ENCODE results near the gene CNTF. TPM values are rescaled to one million over a fixed set of nuclear protein-coding genes. Genes with fewer than 3 reads are reported as not detected.

CNTF gene
- total RNA-seq, 1 experiment from 2014 or later, result 1.3 TPM

DNA sequence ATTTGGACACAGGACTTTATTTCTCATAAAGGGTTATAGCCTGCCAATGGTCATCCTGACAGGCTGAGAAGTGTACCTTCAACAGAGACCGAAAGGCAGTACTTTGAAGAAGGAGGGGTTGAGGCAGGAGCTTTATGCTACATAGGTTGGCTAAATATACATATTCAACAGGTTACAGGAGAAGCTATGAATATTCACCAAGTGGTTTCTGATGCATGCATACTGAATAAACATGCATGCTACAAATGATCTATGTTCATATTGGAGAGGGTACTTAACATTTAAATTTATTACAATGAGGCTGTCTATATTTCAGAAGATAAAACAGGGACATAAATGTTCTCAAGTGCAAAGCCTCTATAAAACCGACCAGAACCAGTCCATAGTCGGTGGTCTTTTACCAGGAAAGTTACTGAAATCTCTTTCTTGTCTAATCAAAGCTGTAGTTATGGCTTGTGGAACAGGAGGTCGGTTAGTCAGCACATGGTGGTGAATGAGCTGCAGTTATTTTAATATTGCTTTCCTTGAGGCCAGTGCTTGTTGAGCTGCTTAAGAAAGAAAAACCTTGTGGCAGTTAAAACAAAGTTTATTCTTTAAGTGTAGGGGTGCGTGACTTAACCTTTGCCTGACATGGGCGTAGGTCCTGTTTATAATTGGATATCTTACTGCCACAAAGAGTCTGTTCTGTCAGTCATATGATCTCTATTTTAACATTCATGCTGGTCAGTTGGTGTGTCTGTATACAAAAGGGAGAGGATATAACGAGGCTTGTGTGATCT is 19.5 kb downstream of the CNTF start:
- DNase-seq (ENCODE audit: low read depth), result no peak

DNA sequence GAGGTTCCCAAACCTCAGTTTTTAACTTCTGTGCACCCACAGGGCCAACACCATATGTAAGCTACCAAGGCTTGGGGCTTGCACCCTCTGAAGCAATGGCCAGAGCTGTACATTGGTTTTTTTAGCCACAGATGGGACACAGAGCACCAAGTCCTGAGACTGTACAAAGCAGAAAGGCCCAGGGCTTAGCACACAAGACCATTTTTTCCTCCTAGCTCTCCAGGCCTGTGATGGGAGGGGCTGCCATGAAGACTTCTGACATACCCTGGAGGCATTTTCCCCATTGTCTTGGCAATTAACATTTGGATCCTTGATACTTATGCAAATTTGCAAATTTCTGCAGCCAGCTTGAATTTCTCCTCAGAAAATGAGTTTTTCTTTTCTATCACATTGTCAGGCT is 23.4 kb downstream of the CNTF start:
- DNase-seq (ENCODE audit: low read depth), result no peak

DNA sequence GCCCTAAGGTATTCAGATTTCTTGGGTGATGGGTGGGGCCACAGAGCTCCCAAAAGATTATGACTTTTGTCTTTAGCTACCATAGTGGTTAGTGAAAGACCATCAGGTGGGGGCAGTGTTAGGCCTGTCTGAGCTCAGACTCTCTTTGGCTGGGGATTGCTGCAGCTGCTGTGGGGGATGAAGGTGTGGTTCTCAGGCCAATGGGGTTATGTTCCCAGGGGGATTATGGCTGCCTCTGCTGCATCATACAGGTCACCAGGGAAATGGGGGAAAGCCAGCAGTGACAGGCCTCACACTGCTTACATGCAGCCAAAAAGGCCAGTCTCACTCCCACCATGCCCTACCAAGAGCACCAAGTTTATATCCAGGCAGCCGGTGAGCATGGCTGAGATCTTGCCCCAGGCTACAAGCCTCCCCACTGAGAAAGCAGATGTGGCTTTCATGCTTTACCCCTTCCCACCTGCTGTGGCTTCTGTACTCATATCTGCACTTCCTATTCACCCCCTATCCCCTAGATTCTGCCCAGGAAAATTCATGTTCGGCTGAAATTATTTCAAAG is 24.8 kb downstream of the CNTF start:
- DNase-seq (ENCODE audit: low read depth), result no peak

DNA sequence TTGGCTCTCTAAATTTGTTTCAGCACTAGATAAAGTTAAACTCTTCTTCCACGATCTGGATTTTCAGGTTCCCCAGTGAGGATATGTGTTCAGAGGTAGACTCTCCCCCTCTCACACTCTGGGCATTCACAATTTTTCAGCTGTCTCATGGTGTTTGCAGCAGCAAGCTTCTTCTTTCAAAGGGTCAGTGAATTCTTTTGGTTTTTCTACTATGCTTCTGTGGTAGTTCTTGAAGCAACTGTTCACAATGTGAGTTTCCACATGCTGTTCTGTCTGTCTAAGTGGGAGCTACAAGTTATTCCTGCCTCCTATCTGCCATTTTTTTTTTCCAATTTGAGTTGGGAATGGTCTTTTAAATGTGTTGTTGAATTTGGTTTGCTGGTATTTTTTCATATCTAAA is 25.4 kb downstream of the CNTF start:
- no peak for DNase-seq (ENCODE audit: low read depth)

DNA sequence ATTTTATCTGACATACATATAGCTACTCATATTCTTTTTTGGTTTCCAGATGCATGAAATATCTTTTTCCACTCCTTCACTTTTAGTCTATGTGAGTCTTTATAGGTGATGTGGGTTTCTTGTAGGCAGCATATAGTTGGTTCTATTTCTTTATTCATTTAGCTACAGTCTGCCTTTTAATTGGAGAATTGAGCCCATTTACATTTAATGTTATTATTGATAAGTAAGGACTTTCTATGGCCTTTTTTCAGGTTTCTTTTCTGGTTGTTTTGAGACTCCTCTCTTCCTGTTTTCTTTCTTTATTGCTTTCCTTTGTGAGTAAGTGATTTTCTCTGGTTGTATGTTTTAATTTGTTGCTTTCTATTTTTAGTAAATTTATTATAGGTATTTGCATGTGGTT is 27.2 kb downstream of the CNTF start:
- no peak for DNase-seq (ENCODE audit: low read depth)

DNA sequence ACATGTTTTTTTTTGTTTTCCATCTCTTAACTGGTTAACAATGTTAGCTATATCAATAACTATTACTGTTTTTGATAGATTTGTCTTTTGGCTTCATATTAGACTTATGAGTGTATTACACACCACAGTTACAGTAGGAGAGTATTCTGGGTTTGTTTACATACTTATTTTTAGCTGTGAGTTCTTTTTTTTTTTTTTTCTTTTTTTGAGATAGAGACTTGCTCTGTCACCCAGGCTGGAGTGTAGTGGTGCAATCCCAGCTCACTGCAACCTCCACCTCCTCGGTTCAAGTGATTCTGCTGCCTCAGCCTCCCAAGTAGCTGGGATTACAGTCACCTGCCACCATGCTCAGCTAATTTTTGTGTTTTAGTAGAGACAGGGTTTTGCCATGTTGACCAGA is 28.0 kb downstream of the CNTF start:
- no peak for DNase-seq (ENCODE audit: low read depth)

DNA sequence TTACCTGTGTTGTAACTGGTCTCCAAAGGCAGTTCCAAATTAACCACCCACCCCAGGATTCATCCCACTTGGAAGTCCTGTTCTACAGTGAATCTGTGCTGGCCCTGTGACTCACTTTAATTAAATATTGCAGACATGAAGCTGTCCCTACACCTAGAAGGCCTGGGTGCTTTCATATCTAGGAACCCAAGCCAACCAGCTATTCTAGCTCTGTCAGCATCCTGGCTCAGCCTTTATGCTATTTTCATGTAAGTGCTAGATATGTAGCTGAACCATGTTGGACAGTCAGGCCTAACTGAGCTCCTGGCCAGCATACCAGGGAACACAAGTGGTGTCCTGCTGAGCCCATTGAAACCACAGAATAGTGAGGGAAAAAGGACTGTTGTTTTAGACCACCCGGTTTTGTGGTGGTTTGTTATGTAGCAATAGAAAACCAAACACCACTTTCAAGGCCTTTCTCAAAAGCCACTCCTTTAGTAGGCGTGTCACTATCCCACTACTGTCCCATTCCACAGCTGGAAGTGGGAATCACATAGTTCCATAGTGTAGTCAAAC is 30.3 kb downstream of the CNTF start:
- DNase-seq (ENCODE audit: low read depth), result no peak

DNA sequence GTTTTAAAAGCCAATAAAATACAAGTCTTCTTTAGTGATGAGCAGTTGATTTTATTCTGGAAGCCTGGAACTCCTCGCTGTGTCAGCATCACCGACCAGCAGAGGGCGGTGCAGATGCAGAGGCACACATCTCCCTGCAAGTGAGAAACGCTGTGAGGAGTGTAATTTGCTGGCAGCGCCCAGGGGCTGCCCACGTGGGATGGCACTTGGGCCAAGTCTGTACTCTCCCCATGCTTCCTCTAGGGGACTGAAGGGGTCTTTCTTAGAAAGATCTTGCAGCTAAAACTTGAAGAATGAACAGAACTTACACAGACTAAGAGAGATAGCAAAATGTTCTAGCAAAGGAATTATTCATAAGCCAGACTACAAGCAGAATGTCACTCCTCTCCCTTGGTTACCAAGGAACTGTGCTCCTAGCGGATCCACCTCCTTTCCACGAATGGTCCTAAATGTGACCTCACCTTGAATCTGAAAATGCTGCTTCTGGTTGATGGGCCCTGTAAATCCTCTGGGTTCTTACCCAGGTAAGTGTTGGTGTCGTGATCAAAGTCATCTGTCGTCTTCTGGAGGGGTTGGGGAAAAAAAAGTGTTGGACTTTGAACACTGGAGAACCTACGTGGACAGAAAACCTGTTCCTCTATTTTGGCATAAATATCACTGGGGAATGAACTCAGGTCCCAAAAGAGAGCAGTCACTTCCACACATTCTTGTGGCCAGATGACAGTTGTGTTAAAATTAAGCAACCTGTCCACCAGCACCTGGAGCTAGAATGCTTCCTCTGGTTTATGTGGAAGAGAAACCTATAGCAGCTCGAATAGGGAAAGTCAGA is 31.8 kb downstream of the CNTF start:
- DNase-seq (ENCODE audit: low read depth), result peak; percentile 66

DNA sequence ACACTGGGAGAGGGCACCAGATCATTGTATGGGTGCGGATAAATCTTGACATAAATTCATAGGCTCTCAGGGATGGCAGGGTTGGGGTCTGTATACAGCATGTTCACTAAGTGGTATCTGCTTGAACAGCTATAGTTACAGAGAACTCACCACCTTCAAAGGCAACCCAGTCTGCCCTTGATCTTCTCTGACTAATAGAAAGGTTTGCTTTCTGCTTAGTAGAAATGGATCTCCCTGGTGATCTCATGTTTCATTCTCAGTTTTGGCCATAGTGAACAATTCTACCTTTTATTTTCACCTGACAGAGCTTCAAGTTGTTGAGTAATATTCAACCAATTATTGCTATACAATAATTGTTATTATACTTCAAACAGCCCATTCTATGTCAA is 32.4 kb downstream of the CNTF start:
- no peak for DNase-seq (ENCODE audit: low read depth)

DNA sequence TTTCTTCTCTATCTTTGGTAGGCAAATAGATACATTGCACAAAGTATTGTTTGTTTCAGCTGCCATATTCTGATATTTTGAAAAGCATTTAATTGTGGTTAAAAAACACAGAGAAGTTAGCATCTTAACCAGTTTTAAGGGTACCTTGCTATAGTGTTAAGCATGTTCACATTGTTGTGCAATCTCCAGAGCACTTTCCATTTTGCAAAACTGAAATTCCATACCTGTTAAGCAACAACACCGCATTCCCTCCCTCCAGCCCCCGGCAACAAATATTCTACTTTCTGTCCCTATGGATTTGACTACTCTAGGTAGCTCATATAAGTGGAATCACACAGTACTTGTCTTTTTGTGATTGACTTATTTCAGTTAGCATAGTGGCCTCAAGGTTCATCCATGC is 33.9 kb downstream of the CNTF start:
- no peak for DNase-seq (ENCODE audit: low read depth)

DNA sequence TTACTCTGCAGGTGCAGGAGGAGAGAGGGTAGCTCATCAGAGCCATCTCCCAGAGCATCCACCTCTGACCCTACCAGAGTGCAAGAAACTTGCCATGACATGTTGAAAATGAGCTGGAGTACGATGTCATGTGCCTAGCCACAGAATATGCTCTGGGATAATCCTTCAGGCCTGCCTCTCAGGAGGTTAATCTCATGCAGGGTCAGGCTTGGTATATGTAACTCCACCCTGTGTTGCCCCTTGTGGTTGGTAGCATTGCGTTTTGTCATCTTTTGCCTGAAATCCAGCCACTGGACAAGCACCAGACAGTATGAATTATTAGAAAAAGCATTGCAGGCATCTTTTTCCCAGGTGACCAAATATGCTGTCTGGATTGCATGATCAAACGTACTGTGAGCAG is 36.2 kb downstream of the CNTF start:
- DNase-seq (ENCODE audit: low read depth), result no peak

DNA sequence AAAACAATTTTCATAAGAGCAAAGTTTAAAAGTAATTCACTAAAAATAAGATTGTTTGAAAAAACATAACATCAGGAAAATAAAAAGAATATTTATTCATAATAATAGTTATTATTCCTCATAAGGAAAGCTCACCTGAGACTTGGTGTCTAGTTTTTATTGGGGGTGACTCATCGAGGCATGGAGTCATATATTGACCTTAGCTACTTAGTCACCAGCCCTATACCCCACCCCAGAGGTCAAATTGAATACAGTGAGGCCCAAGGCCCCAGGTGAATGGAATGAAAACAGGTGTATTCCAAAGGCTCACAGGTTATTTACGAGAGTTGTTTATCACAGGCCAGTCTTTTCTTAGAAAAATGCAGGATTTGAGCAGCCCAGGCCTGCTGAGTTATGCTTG is 36.9 kb downstream of the CNTF start:
- DNase-seq (ENCODE audit: low read depth), result peak; percentile 23

DNA sequence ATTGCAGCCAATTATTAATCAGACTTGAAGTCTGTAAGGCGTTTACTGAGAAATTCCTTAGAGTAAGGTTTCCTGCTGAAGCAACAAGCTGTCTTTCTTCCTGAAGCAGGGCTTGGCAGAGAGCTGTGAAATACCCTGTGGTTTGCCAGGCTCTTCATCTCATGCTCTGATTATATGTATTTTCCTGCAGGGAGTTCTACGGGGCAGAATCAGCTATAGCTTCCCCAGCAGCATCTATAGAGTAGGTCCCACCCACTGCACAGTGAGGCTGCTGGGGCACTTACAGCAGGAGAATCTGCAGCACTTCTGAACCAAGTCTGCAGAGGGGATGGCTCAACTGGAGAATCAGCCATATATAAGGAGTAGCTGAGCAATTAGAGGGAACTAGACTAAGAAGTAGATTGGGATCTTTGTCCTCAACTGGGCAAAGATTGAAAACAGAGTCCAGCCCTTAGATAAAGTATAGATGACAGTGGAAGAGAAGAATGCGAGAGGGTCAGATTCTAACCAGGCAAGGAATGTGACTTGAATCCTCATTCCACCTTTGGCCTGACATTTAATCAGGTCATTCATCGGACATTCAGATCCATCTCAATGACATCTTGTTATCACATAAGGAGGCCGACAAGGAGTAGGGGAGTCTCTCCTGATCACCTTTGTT is 37.6 kb downstream of the CNTF start:
- DNase-seq (ENCODE audit: low read depth), result no peak

DNA sequence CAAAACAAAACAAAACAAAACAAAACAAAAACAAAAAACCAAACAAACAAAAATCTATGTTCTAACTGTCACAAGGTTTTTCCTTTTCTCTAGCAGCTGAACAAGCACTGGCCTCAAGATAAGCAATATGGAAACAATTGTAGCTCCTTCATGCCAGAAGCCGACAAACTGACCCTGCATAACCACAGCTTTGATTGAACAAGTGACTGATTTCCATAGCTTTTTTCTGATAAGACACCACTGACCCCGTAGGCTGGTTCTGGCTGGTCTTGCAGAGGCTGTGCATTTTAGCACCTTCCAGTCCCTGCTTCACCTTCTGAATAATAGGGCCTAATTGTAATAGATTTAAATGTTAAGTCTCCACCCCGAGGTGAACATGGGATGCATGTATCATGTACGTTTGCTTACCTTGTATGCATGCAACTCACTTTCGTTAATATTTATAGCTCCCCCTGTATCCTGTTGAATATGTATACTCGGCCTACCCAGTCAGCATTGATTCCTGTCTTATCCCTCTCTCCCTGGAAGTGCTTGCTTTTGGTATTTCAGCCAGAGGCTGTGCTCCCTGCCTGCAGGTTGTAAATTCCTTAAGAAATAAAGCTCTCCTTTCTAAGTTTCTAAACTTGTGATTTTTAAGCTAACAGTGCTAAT is 49.6 kb downstream of the CNTF start:
- DNase-seq (ENCODE audit: low read depth), result no peak

DNA sequence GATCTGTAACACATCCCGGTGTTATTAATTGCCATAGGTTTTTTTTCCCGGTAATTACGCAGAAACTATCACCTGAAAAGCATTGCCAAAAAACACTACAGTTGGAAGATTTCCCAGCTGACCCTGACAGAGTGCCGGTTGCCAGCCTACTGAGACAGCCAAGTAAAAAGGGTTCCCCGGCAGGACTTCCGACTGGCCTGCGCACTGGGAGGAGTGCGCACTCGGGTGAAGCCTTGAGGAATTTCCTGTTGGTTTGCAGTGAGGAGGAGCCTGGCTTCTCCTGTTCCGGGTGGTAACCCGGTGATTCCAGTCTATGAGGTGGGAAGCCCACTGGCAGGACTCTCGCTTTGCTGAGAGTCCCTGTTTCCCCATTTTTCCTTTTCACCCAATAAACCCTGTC is 52.1 kb downstream of the CNTF start:
- DNase-seq (ENCODE audit: low read depth), result no peak

Other genes starting within 250 kb of the CNTF start
- gene OR5B3, start 215.8 kb upstream of the CNTF start, total RNA-seq (2014; rRNA removed; shearing (Covaris generic)), result not detected in 2 replicates
- not detected in 2 replicates for gene OR5B2, start 194.5 kb upstream of the CNTF start, total RNA-seq (2014; rRNA removed; shearing (Covaris generic))
- gene OR5B12, start 180.4 kb upstream of the CNTF start, total RNA-seq (2014; rRNA removed; shearing (Covaris generic)), result not detected in 2 replicates
- not detected in 2 replicates for gene OR5B21, start 114.6 kb upstream of the CNTF start, total RNA-seq (2014; rRNA removed; shearing (Covaris generic))
- 22.3 and 24.7 TPM in 2 replicates for gene LPXN, start 46.8 kb upstream of the CNTF start, total RNA-seq (2014; rRNA removed; shearing (Covaris generic))
- gene ZFP91, start 43.6 kb upstream of the CNTF start, total RNA-seq (2014; rRNA removed; shearing (Covaris generic)), result 37.2 and 41.3 TPM in 2 replicates
- not detected in 2 replicates for gene GLYAT, start 109.3 kb downstream of the CNTF start, total RNA-seq (2014; rRNA removed; shearing (Covaris generic))
- 0.10 and 0.18 TPM in 2 replicates for gene GLYATL2, start 222.0 kb downstream of the CNTF start, total RNA-seq (2014; rRNA removed; shearing (Covaris generic))